ENCODE results near the gene GAS1. TPM values are rescaled to one million over a fixed set of nuclear protein-coding genes. Genes with fewer than 3 reads are reported as not detected.

GAS1 gene
- total and polyA plus RNA-seq, 2 of the 4 experiments (the other 2 are of a cell fraction): 1.8 to 2.2 TPM

- Histone ChIP-seq H2AK5ac (ENCODE audit: low read depth, low read length) (no peak overlapping the region), H4K91ac (ENCODE audit: insufficient read depth, low read depth, low read length) (no peak overlapping the region), H3K36me3 (ENCODE audit: control insufficient read depth, insufficient read depth, low read length) (no peaks in the 10 kb centered on the region), H3K9me1 (ENCODE audit: insufficient read depth, low read length) (no peaks in the 10 kb centered on the region), H3K56ac (ENCODE audit: extremely low read depth, insufficient read depth, low read length) (no peak overlapping the region), H3K18ac (ENCODE audit: low read depth, low read length) (no peak overlapping the region), H2AFZ (replicated peaks; ENCODE audit: low read length, poor library complexity) (no peak overlapping the region), H2BK120ac (ENCODE audit: low read depth, low read length) (no peak overlapping the region), H2AK9ac (replicated peaks; ENCODE audit: low read depth, low read length, poor library complexity) (no peak overlapping the region), H2BK15ac (ENCODE audit: low read depth, low read length) (no peak overlapping the region), H3K23ac (ENCODE audit: low read depth, low read length) (no peak overlapping the region), H3K27me3 (ENCODE audit: control insufficient read depth, insufficient read depth, low read length) (peaks cover 14% of the 10 kb centered on the region), H2BK5ac (ENCODE audit: low read depth, low read length, poor library complexity, severe bottlenecking) (no peak overlapping the region), H4K8ac (ENCODE audit: low read depth in 2 of 2, low read length in 2 of 2) (no peak overlapping the region), H3K4me1 (ENCODE audit: control insufficient read depth, insufficient read depth, low read length) (peaks cover 5% of the 10 kb centered on the region; the same call in 1 of the 2 replicates), H2BK20ac (ENCODE audit: low read depth, low read length) (no peak overlapping the region), H3K9me3 (ENCODE audit: control insufficient read depth, insufficient read depth, low read length) (no peaks in the 10 kb centered on the region), H4K20me1 (ENCODE audit: insufficient read depth, low read length) (no peaks in the 10 kb centered on the region), H3K4ac (ENCODE audit: low read depth, low read length) (no peak overlapping the region), H4K5ac (ENCODE audit: low read depth, low read length) (no peak overlapping the region), H3K14ac (replicated peaks; ENCODE audit: low read depth, low read length) (no peak overlapping the region), H3K4me3 (ENCODE audit: insufficient read depth, low read depth, low read length) (no peak overlapping the region), H3K4me2 (ENCODE audit: low read depth, low read length) (no peak overlapping the region), H3K27ac (ENCODE audit: insufficient read depth, low read length) (no peak overlapping the region), H3K9ac (ENCODE audit: low read depth, low read length) (no peak overlapping the region), H3K79me1 (ENCODE audit: low read depth in 1 of 2, low read length in 2 of 2) (no peaks in the 10 kb centered on the region)
- dilution Hi-C loops (cut with HindIII; ENCODE audit: low sequenced_read_pairs, unreplicated experiment): no loop called here
- ChIA-PET POLR2A (ENCODE audit: unreplicated experiment) (no interaction called here), CTCF (interaction anchor here (0.6 kb wide), 1 partner anchor 46 kb away, joined by 5 read pairs; the partner anchor contains the start of gene GAS1)
- in situ Hi-C loops (cut with MboI; ENCODE audit: low sequenced_read_pairs): no loop called here
- WGBS, 2 experiments (ENCODE audit: extremely low coverage in 2 of 2, insufficient read length in 1 of 2): no CpG with 5 or more reads among the region's 3 CpGs
- intact Hi-C loops (cut with micrococcal nuclease): no loop called here
- TF ChIP-seq CHD1 (IDR thresholded peaks at IDR 0.05; ENCODE audit: low read depth, low read length): no peak
- TF ChIP-seq BHLHE40 (IDR thresholded peaks at IDR 0.05; ENCODE audit: low read depth, low read length): no peak
- no peak for TF ChIP-seq SMC3 (IDR thresholded peaks at IDR 0.05; ENCODE audit: low read depth, low read length)
- TF ChIP-seq MAZ (IDR thresholded peaks at IDR 0.05; ENCODE audit: borderline replicate concordance, low read depth, low read length): no peak
- ATAC-seq (ENCODE audit: low read depth) (no peak), DNase-seq (no peak)
- BruUV-seq (replicated peaks): no TSS peak
Measured at GRCh38 chr9:86901511-86901910, 45.8 kb downstream of the GAS1 start.

Measured in IMR-90 (cell line).